NT2/D1 (cell line): ENCODE measurements around the gene CCR7.

Experiments
- SUZ12 ChIP-seq: IDR thresholded peaks from 2 replicates; pipeline ENCODE4 v1.6.1; 2011; ENCODE audit not compliant: insufficient read length, insufficient read depth; ENCODE audit errors: extremely low read depth
- YY1 ChIP-seq: IDR thresholded peaks from 2 replicates; pipeline ENCODE4 v1.6.1; 2011; ENCODE audit not compliant: insufficient read length, insufficient read depth
- ZNF274 ChIP-seq: IDR thresholded peaks from 2 replicates; pipeline ENCODE4 v1.6.1; 2011; ENCODE audit warnings: mild to moderate bottlenecking, low read depth, low read length

GRCh38 chr17:40522961-40523310 is 42.3 kb downstream of the CCR7 start:
- TF ChIP-seq YY1 (no peak), ZNF274 (no peak), SUZ12 (no peak)
